Right kidney (tissue), 1 donor: ENCODE results near the gene MPP4.
A peak's percentile ranks its signal among the peaks of the same experiment; 100 is the strongest.
"Not testable (repeated sequence)": the region's sequence is repeated elsewhere in the genome, so short reads cannot be mapped to it uniquely, and the experiment has no call there.

Experiments
- DNase-seq: peaks from one replicate; pipeline ENCODE4 v3.0.0-alpha.2; 2016

Gene MPP4

GRCh38 chr2:201671205-201671604, 27.2 kb downstream of the MPP4 start:
- not testable (repeated sequence) for DNase-seq

GRCh38 chr2:201669865-201670264, 28.6 kb downstream of the MPP4 start:
- DNase-seq = no peak

GRCh38 chr2:201668402-201668910, 30.0 kb downstream of the MPP4 start:
- no peak for DNase-seq

- no peak for DNase-seq
Measured at GRCh38 chr2:201664334-201664733, 34.1 kb downstream of the MPP4 start.

- no peak for DNase-seq
Measured at GRCh38 chr2:201661366-201661765, 37.1 kb downstream of the MPP4 start.

- no peak for DNase-seq
Measured at GRCh38 chr2:201660293-201660895, 38.0 kb downstream of the MPP4 start.

- DNase-seq = no peak
Measured at GRCh38 chr2:201656740-201657139, 41.7 kb downstream of the MPP4 start.

GRCh38 chr2:201656102-201656501, 42.3 kb downstream of the MPP4 start:
- DNase-seq = no peak

- no peak for DNase-seq
Measured at GRCh38 chr2:201654616-201655384, 43.6 kb downstream of the MPP4 start.

GRCh38 chr2:201653221-201653620, 45.2 kb downstream of the MPP4 start:
- no peak for DNase-seq

GRCh38 chr2:201649442-201649841, 49.0 kb downstream of the MPP4 start:
- no peak for DNase-seq

GRCh38 chr2:201647431-201647830, 51.0 kb downstream of the MPP4 start:
- DNase-seq = no peak

GRCh38 chr2:201644001-201644400, 54.4 kb downstream of the MPP4 start:
- DNase-seq = peak; percentile 36

- peak; percentile 83 for DNase-seq
Measured at GRCh38 chr2:201643216-201643890, 55.1 kb downstream of the MPP4 start, which contains the start of gene TMEM237. Gene TMEM237 (minus strand): TSS chr2:201643503. CDS start chr2:201643400, 103 bp downstream.

- peak; percentile 96 for DNase-seq
Measured at GRCh38 chr2:201642579-201643215, 55.7 kb downstream of the MPP4 start.

- DNase-seq = no peak
Measured at GRCh38 chr2:201642086-201642578, 56.3 kb downstream of the MPP4 start.

- no peak for DNase-seq
Measured at GRCh38 chr2:201639205-201639604, 59.2 kb downstream of the MPP4 start.

GRCh38 chr2:201638326-201638725, 60.1 kb downstream of the MPP4 start:
- DNase-seq = no peak

GRCh38 chr2:201633661-201634249, 64.7 kb downstream of the MPP4 start:
- DNase-seq = no peak

- DNase-seq = no peak
Measured at GRCh38 chr2:201631041-201631440, 67.4 kb downstream of the MPP4 start.

GRCh38 chr2:201630577-201630976, 67.9 kb downstream of the MPP4 start:
- no peak for DNase-seq

- DNase-seq = no peak
Measured at GRCh38 chr2:201628545-201628944, 69.9 kb downstream of the MPP4 start.
